MCF 10A (cell line): ENCODE measurements around the gene ETNK2. TPM values are rescaled to one million over a fixed set of nuclear protein-coding genes. Genes with fewer than 3 reads are reported as not detected.

Experiments
- BruUV-seq: library from RNA; stranded (reverse); fragments of 400-500 nt; replicated peaks from 2 replicates; lab custom pipeline; 2021; lab: Mats Ljungman, UMichigan
- CTCF ChIA-PET: fragments of 300-600 bp; sonication (Branson Sonifier 250); formaldehyde crosslinking; extraction: SDS; loops from one replicate; lab custom pipeline; 2021; ENCODE audit warnings: antibody characterized with exemption, inconsistent platforms; lab: Yijun Ruan, JAX
- POLR2A ChIA-PET: fragments of 300-600, 350-650 bp; sonication (Branson Sonifier 250); formaldehyde crosslinking; extraction: SDS; loops from one replicate; lab custom pipeline; 2020; ENCODE audit warnings: antibody characterized with exemption, inconsistent platforms; lab: Yijun Ruan, JAX
- DNase-seq: peaks from one replicate; pipeline ENCODE4 v3.0.0-alpha.2; 2018; ENCODE audit not compliant: unreplicated experiment
- H3K27ac Mint-ChIP-seq: one replicate; pipeline ENCODE4 v1.8.0; 2022; ENCODE audit warnings: mild to moderate bottlenecking, low read depth, mixed read lengths; ENCODE audit not compliant: unreplicated experiment
- H3K27me3 Mint-ChIP-seq: one replicate; pipeline ENCODE4 v1.8.0; 2022; ENCODE audit warnings: mixed read lengths; ENCODE audit not compliant: insufficient read depth, unreplicated experiment
- H3K36me3 Mint-ChIP-seq: one replicate; pipeline ENCODE4 v1.8.0; 2022; ENCODE audit warnings: mild to moderate bottlenecking, moderate library complexity, mixed read lengths; ENCODE audit not compliant: insufficient read depth, unreplicated experiment
- H3K4me1 Mint-ChIP-seq: one replicate; pipeline ENCODE4 v1.8.0; 2022; ENCODE audit warnings: mixed read lengths; ENCODE audit not compliant: insufficient read depth, unreplicated experiment
- H3K4me3 Mint-ChIP-seq: one replicate; pipeline ENCODE4 v1.8.0; 2022; ENCODE audit warnings: mild to moderate bottlenecking, moderate library complexity, mixed read lengths; ENCODE audit not compliant: unreplicated experiment
- H3K9me3 Mint-ChIP-seq: one replicate; pipeline ENCODE4 v1.8.0; 2022; ENCODE audit warnings: mixed read lengths; ENCODE audit not compliant: unreplicated experiment
- intact Hi-C: fragments of 100-400 bp; cut with micrococcal nuclease; formaldehyde crosslinking; loops from 2 replicates; pipeline ENCODE4 v1.14.1; 2022
- total RNA-seq: library from RNA; stranded (reverse); gene quantifications from 2 replicates; pipeline ENCODE4 v1.2.3, GENCODE V29; 2022
- TF ChIP-seq, protein P1 (sequence below): fragments of 200-600 bp; IDR thresholded peaks from one replicate; pipeline ENCODE4 v1.8.0; 2022; ENCODE audit warnings: antibody characterized with exemption, mild to moderate bottlenecking; ENCODE audit not compliant: unreplicated experiment

The ETNK2 gene
- total RNA-seq, 1 experiment from 2014 or later, result 9.5 TPM

DNA sequence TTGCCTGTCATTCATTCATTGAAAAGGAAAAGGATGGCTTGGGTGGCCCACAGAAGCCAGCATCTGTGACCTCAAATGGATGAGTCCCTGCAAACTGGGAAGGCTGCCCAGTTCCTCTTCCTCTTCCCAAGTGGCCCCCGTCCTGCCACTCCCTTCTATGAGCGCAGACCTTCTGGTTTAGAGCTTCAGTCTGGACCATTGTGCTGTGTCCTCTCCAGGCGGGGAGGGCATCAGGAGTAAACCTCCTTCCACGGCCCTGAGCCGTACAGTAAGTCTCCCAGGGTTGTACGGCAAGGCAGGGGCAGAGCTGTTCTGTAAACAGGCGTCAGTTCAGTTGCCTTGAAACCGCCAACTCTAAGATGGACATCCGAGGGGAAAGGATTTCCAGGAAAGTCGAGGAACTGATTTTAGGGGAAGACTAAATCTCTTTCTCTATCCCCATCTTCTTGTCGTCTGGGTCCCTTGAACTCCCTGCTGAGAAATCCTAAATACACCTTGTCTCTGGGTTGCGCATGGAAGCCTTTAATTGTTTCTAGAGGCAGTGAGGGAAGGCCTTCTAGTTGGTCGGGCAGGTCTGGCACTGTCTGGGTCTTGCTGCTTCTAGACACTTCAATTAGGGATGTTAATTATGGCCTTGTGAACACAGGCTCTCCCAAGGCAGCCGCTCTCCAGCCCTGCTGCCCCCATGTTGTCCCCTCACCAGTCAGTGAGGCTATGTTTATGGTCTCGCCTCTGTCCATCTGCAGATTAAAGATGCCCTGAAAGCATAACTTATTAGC is 56.8 kb downstream of the ETNK2 start:
- intact Hi-C loops, result no loop called here
- Mint-ChIP-seq H3K4me1 (peaks cover 6% of the 10 kb centered on the region), H3K9me3 (no peaks in the 10 kb centered on the region), H3K36me3 (no peaks in the 10 kb centered on the region), H3K4me3 (no peak overlapping the region), H3K27me3 (no peaks in the 10 kb centered on the region), H3K27ac (no peak overlapping the region)
- TF ChIP-seq, protein P1, sequence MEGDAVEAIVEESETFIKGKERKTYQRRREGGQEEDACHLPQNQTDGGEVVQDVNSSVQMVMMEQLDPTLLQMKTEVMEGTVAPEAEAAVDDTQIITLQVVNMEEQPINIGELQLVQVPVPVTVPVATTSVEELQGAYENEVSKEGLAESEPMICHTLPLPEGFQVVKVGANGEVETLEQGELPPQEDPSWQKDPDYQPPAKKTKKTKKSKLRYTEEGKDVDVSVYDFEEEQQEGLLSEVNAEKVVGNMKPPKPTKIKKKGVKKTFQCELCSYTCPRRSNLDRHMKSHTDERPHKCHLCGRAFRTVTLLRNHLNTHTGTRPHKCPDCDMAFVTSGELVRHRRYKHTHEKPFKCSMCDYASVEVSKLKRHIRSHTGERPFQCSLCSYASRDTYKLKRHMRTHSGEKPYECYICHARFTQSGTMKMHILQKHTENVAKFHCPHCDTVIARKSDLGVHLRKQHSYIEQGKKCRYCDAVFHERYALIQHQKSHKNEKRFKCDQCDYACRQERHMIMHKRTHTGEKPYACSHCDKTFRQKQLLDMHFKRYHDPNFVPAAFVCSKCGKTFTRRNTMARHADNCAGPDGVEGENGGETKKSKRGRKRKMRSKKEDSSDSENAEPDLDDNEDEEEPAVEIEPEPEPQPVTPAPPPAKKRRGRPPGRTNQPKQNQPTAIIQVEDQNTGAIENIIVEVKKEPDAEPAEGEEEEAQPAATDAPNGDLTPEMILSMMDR, result no peak
- BruUV-seq, result no TSS peak
- no peak for DNase-seq
- ChIA-PET CTCF (interaction anchor here (0.5 to 1.8 kb wide), 7 partner anchors 9 to 1176 kb away, joined by 3 to 6 read pairs (median 3); no protein-coding TSS in a partner anchor), POLR2A (interaction anchor here (1.5 kb wide), 1 partner anchor 20 kb away, joined by 3 read pairs; no protein-coding TSS in a partner anchor)

DNA sequence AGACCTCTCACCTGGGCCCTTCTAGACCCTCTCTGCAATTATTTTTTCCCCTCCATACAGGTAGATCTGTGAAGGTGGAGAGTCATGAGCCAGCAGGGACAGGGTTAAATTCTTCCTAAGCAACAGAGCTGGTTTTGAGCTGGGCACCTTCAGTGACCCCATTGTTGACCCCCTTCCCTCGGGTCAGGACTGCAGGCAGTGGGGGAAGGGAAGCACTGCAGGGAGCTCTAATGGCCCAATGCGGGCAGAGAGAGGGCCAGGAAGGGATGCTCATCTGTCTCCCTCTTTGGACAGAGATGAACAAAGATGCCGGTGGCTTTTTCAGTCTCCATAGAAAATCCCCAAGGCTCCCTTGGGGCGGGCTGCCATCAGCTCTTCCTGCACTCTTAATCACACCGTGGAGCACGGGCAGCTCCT is 57.5 kb downstream of the ETNK2 start:
- Mint-ChIP-seq H3K27ac (no peak overlapping the region), H3K9me3 (no peaks in the 10 kb centered on the region), H3K36me3 (no peaks in the 10 kb centered on the region), H3K4me3 (no peak overlapping the region), H3K27me3 (no peaks in the 10 kb centered on the region), H3K4me1 (peaks cover 13% of the 10 kb centered on the region)
- ChIA-PET CTCF (interaction anchor here (0.5 to 1.8 kb wide), 6 partner anchors 9 to 1177 kb away, joined by 3 to 6 read pairs (median 3); no protein-coding TSS in a partner anchor), POLR2A (interaction anchor here (1.5 kb wide), 1 partner anchor 19 kb away, joined by 3 read pairs; no protein-coding TSS in a partner anchor)
- no peak for DNase-seq
- intact Hi-C loops, result no loop called here
- TF ChIP-seq, protein P1, result no peak
- no TSS peak for BruUV-seq

DNA sequence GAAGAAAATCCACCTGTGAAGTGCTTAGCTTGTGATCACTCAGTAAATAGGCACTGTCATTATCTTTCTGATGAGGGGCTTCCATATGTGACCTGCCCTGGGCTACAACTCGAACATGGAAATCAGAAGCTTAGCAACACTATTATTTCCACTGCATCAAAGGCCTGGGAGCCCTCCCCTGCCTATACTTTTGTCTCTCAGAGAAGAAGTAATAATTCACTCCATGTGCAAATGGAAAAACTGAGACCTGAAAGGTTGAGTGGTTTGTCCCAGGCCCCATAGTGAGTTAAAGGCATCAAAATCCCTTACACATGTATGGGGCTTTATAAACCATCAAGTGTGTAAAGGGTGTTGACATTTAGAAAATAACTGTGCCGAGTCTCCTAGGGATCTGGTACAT is 58.1 kb downstream of the ETNK2 start:
- no peak overlapping the region for H3K27ac Mint-ChIP-seq
- TF ChIP-seq, protein P1, result no peak
- peaks cover 1% of the 10 kb centered on the region for H3K36me3 Mint-ChIP-seq
- no peak for DNase-seq
- no peak overlapping the region for H3K4me3 Mint-ChIP-seq
- intact Hi-C loops, result no loop called here
- H3K9me3 Mint-ChIP-seq, result no peaks in the 10 kb centered on the region
- CTCF ChIA-PET, result interaction anchor here (0.6 to 1.8 kb wide), 2 partner anchors 17 to 36 kb away, joined by 3 to 6 read pairs; no protein-coding TSS in a partner anchor
- H3K4me1 Mint-ChIP-seq, result peaks cover 18% of the 10 kb centered on the region
- H3K27me3 Mint-ChIP-seq, result no peaks in the 10 kb centered on the region
- POLR2A ChIA-PET, result interaction anchor here (0.6 to 1.5 kb wide), 4 partner anchors 17 to 792 kb away, joined by 3 to 4 read pairs (median 3); no protein-coding TSS in a partner anchor
- BruUV-seq, result no TSS peak

DNA sequence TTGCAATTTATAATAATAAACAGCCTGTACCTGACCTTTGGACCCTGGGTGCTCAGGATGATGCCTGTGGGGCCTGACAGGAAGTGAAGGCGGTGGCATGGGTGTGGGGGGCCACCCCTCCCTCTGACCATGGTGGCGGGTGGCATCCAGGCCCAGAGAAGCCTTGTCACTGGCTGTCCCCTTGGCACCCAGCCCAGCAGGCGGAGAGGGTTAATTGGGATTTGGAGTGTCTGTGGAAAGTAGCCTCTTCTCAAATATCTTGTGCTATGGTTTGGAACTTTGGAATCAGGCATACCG is 58.5 kb downstream of the ETNK2 start:
- no peak for DNase-seq
- H3K36me3 Mint-ChIP-seq, result peaks cover 5% of the 10 kb centered on the region

More for the DNA sequence above, 58.5 kb downstream of the ETNK2 start:
- TF ChIP-seq, protein P1, result no peak
- Mint-ChIP-seq H3K4me3 (no peak overlapping the region), H3K9me3 (no peaks in the 10 kb centered on the region), H3K27ac (no peak overlapping the region), H3K27me3 (no peaks in the 10 kb centered on the region), H3K4me1 (peaks cover 23% of the 10 kb centered on the region)
- CTCF ChIA-PET, result interaction anchor here (0.6 to 1.8 kb wide), 2 partner anchors 16 to 36 kb away, joined by 3 to 6 read pairs; no protein-coding TSS in a partner anchor
- POLR2A ChIA-PET, result interaction anchor here (0.6 to 1.5 kb wide), 4 partner anchors 18 to 792 kb away, joined by 3 to 4 read pairs (median 3); no protein-coding TSS in a partner anchor
- no TSS peak for BruUV-seq
- intact Hi-C loops, result no loop called here
